Common myeloid progenitor, CD34-positive (primary cell): Measurements from ENCODE around the gene KLHL26.

ENCODE experiments used
- CTCF ChIA-PET: fragments of 350-600 bp; sonication (Branson Sonifier 250); formaldehyde crosslinking; loops from one replicate; lab custom pipeline; 2021; ENCODE audit warnings: antibody characterized with exemption; lab: Charles Lee
- POLR2A ChIA-PET: fragments of 350-600 bp; sonication (Branson Sonifier 250); formaldehyde crosslinking; loops from one replicate; lab custom pipeline; 2021; ENCODE audit warnings: antibody characterized with exemption; lab: Charles Lee
- DNase-seq, 3 donors: peaks; one replicate each; pipeline versions ENCODE4 v3.0.0 to v3.0.0-alpha.2; 2013
- H3K27ac ChIP-seq, 2 experiments: 1 replicate in 1 of 2; 2 replicates in 1 of 2; pipeline ENCODE4 v1.7.0; 2013; ENCODE audit warnings: inconsistent platforms in 2 of 2, low read length in 2 of 2, mild to moderate bottlenecking in 2 of 2, low read depth in 1 of 2, moderate library complexity in 1 of 2; ENCODE audit not compliant: severe bottlenecking in 2 of 2, insufficient read depth in 1 of 2, poor library complexity in 1 of 2
- H3K27me3 ChIP-seq, 5 experiments: replicated peaks in 2 of 5; 1 replicate in 3 of 5; 2 replicates in 2 of 5; pipeline versions ENCODE4 v1.6.1 to v1.7.0; 2013; ENCODE audit warnings: low read length in 4 of 5, mild to moderate bottlenecking in 2 of 5, moderate library complexity in 2 of 5, inconsistent platforms in 1 of 5; ENCODE audit not compliant: insufficient read depth in 5 of 5, control insufficient read depth in 4 of 5
- H3K36me3 ChIP-seq, 4 experiments: 1 replicate in 2 of 4; 2 replicates in 2 of 4; pipeline versions ENCODE4 v1.6.1 to v1.7.0; 2013; ENCODE audit warnings: low read length in 3 of 4, control low read depth in 1 of 4, mild to moderate bottlenecking in 1 of 4; ENCODE audit not compliant: control insufficient read depth in 4 of 4, insufficient read depth in 4 of 4
- H3K4me1 ChIP-seq, 4 experiments: 1 replicate in 3 of 4; 2 replicates in 1 of 4; pipeline versions ENCODE4 v1.6.1 to v1.7.1; 2013; ENCODE audit warnings: low read length in 3 of 4, mild to moderate bottlenecking in 3 of 4, control low read depth in 1 of 4, inconsistent platforms in 1 of 4, moderate library complexity in 1 of 4; ENCODE audit not compliant: control insufficient read depth in 4 of 4, insufficient read depth in 4 of 4; ENCODE audit errors: control extremely low read depth in 1 of 4
- H3K4me3 ChIP-seq, 7 experiments: 1 replicate in 4 of 7; 2 replicates in 3 of 7; pipeline versions ENCODE4 v1.5.1 to v1.7.0; 2013; ENCODE audit warnings: mild to moderate bottlenecking in 7 of 7, low read length in 6 of 7, moderate library complexity in 6 of 7, inconsistent platforms in 2 of 7, low read depth in 2 of 7, control low read depth in 1 of 7; ENCODE audit not compliant: insufficient read depth in 4 of 7, control insufficient read depth in 1 of 7; ENCODE audit errors: extremely low read depth in 1 of 7
- H3K9me3 ChIP-seq, 5 experiments: 1 replicate in 4 of 5; 2 replicates in 1 of 5; pipeline versions ENCODE4 v1.6.1 to v1.7.1; 2013; ENCODE audit warnings: low read length in 4 of 5, mild to moderate bottlenecking in 2 of 5, inconsistent platforms in 1 of 5, low read depth in 1 of 5, moderate library complexity in 1 of 5; ENCODE audit not compliant: control insufficient read depth in 4 of 5, insufficient read depth in 2 of 5; ENCODE audit errors: control extremely low read depth in 1 of 5
- WGBS: methylation state at CpG from one replicate; pipeline ENCODE4 v1.1.5; 2013; ENCODE audit not compliant: insufficient coverage; 5-methylcytosine and 5-hydroxymethylcytosine counted together

The KLHL26 gene

GRCh38 chr19:18610556-18611326 lies 26.1 kb upstream of the KLHL26 start:
- no peak overlapping the region for H3K4me3 ChIP-seq
- peaks cover 0 to 43% (median 28%) of the 10 kb centered on the region in 4 experiments for H3K4me1 ChIP-seq
- H3K9me3 ChIP-seq = no peaks in the 10 kb centered on the region
- ChIA-PET POLR2A (no interaction called here), CTCF (no interaction called here)
- H3K27ac ChIP-seq = no peak overlapping the region
- peak in 1 of 3 donors; percentile 26 for DNase-seq
- no peaks in the 10 kb centered on the region for H3K36me3 ChIP-seq
- under 1% methylated on average over 19 of the region's 45 CpGs for WGBS
- H3K27me3 ChIP-seq = peaks cover 9 to 97% (median 49%) of the 10 kb centered on the region in 5 experiments

DNA sequence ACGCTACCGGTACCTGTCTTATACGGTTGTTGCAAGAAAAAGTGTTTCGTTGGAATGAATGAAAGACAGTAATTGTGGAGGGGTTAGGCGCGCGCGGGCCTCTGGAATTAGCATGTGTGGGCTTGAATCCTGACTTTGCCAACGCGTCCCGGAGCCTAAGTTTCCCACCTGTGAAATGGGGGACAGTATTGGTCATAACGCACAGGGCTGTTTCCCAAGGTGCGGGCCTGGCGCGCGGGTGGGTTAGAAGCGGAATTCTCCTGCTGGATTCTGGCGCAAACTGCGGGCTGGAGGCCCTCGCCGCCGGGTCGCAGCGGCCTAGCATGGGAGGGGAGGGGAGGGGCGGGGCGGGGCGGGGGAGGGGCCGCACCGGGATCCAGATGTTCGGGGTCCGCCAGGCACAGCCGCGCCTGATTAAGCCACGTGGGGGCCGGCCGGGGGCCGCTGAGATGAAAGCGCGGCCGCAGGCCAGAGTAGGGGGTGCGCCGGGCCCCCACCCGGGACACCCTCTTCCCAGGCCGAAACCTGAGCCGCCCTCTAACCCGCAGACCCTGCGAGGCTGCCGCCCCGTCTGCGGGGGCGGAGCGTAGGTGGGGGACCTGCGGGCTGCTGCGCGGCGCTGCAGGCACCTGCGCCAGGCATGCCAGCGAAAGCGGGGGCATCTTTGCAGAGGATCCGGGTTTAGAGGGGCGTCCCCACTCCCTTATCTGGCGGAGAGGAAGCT lies 25.3 kb upstream of the KLHL26 start:
- ChIA-PET POLR2A (no interaction called here), CTCF (interaction anchor here (1.6 kb wide), 1 partner anchor 24 kb away, joined by 3 read pairs; the partner anchor contains the start of gene REX1BD)
- peaks cover 0 to 41% (median 27%) of the 10 kb centered on the region in 4 experiments for H3K4me1 ChIP-seq
- H3K4me3 ChIP-seq = peak overlapping the region in 1 of 7 experiments; percentile 59
- H3K27me3 ChIP-seq = peaks cover 9 to 98% (median 49%) of the 10 kb centered on the region in 5 experiments
- peaks cover 0 to 3% (median 0%) of the 10 kb centered on the region in 5 experiments for H3K9me3 ChIP-seq
- under 1% methylated on average over 32 of the region's 62 CpGs for WGBS
- H3K36me3 ChIP-seq = no peaks in the 10 kb centered on the region
- H3K27ac ChIP-seq = no peak overlapping the region
- DNase-seq = peak in 1 of 3 donors; percentile 41

- 2% methylated on average over 22 of the region's 30 CpGs for WGBS
- H3K27me3 ChIP-seq = peaks cover 9 to 100% (median 49%) of the 10 kb centered on the region in 5 experiments
- POLR2A ChIA-PET = no interaction called here
- CTCF ChIA-PET = interaction anchor here (1.6 kb wide), 1 partner anchor 24 kb away, joined by 3 read pairs; the partner anchor contains the start of gene REX1BD
- peak overlapping the region in 3 of 7 experiments; percentile 52 to 59 (median 53) for H3K4me3 ChIP-seq
- no peak overlapping the region for H3K27ac ChIP-seq
- no peak for DNase-seq
- peaks cover 0 to 37% (median 26%) of the 10 kb centered on the region in 4 experiments for H3K4me1 ChIP-seq
- H3K9me3 ChIP-seq = peaks cover 0 to 4% (median 0%) of the 10 kb centered on the region in 5 experiments
- no peaks in the 10 kb centered on the region for H3K36me3 ChIP-seq
Measured at GRCh38 chr19:18612051-18612771, 24.6 kb upstream of the KLHL26 start.

DNA sequence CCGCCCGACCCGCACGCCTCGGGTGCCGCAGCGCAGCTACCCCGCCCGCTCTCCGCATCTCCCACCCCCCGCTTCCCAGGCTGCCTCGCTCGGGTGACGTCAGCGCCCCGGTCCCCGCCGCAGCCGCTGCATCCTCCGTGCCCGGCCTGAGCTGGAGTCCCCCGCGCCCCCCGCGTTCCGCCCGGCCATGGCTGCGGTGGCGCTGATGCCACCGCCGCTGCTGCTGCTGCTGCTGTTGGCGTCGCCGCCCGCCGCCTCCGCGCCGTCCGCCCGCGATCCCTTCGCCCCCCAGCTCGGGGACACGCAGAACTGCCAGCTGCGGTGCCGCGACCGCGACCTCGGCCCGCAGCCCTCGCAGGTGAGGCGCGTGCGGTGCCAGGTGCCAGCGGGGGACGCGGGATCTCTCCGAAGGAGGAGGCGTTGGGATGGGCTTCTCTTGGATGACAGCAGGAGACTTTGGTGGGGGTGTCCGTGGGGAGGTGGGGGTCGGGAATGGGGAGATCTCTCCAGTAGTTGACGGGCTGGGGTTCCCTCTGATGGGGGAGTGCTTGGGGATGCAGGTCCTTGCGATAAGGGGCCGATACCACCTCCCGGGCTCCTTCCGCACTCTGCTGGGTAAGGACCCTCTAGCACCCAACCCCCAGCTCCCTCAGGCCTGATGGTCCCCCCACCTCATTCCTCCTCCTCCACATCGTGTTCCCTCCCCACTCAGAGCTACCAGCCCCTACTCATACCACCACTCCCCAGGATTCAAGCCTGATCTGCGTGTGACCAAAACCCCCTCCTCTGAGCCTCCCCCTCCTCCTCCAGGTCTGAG lies 23.8 kb upstream of the KLHL26 start, which contains the start of gene TMEM59L:
TSS of gene TMEM59L (plus strand) at position 99 of the 817 bp plus-strand sequence. CDS start at position 188, 89 bp downstream.
- H3K4me1 ChIP-seq = peaks cover 0 to 31% (median 23%) of the 10 kb centered on the region in 4 experiments
- peak within 1 kb of the TSS in 5 of 7 experiments; percentile 25 to 59 (median 52) for H3K4me3 ChIP-seq
- peaks cover 0 to 6% (median 0%) of the 10 kb centered on the region in 5 experiments for H3K9me3 ChIP-seq
- CTCF ChIA-PET = interaction anchor here (1.6 to 1.7 kb wide), 2 partner anchors 25 to 162 kb away, joined by 3 read pairs; partner anchors contain the start of gene REX1BD
- 1% methylated on average over 59 of the region's 70 CpGs for WGBS
- no peaks in the 10 kb centered on the region for H3K36me3 ChIP-seq
- POLR2A ChIA-PET = no interaction called here
- peaks cover 9 to 97% (median 44%) of the 10 kb centered on the region in 5 experiments for H3K27me3 ChIP-seq
- no peak within 1 kb of the TSS for H3K27ac ChIP-seq
- peak in 2 of 3 donors; percentile 82 to 88 for DNase-seq

DNA sequence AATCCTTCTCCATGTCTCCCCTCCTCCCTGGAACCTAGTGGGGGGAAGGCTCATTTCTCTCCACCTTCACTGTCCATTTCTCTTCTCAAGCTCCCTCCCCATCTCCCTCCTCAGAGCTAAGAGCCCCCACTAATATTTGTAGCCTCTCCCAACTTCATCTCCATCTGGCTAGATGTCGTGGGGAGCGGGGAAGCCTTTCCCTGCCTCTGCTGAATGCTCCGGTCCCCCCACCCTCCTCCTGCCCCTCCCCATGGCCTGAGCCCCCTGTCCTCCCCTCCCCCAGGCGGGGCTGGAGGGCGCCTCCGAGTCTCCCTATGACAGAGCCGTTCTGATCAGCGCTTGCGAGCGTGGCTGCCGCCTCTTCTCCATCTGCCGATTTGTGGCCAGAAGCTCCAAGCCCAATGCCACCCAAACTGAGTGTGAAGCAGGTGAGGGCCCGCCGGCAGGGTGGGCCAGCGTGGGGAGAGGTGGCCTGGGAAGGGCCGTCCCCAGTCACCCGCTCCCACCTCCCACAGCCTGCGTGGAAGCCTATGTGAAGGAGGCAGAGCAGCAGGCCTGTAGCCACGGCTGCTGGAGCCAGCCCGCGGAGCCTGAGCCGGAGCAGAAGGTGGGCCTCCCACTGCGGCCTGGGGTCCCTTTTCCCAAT lies 23.1 kb upstream of the KLHL26 start:
- no peak for DNase-seq
- Histone ChIP-seq H3K27ac (no peak overlapping the region), H3K4me3 (no peak overlapping the region), H3K36me3 (no peaks in the 10 kb centered on the region), H3K9me3 (peaks cover 0 to 6% (median 0%) of the 10 kb centered on the region in 5 experiments), H3K27me3 (peaks cover 4 to 90% (median 37%) of the 10 kb centered on the region in 5 experiments), H3K4me1 (peaks cover 0 to 31% (median 22%) of the 10 kb centered on the region in 4 experiments)
- ChIA-PET POLR2A (no interaction called here), CTCF (interaction anchor here (1.0 to 1.7 kb wide), 2 partner anchors 21 to 162 kb away, joined by 3 read pairs; no protein-coding TSS in a partner anchor)
- WGBS = 40% methylated on average over 12 of the region's 23 CpGs
